HEK293 (cell line): ENCODE results near the gene GNAQ.

Experiments
- CTCF ChIA-PET: fragments of 350-600 bp; formaldehyde crosslinking; extraction: SDS; loops from one replicate; lab custom pipeline; 2021; ENCODE audit warnings: antibody characterized with exemption; lab: Yijun Ruan, JAX
- POLR2A ChIA-PET: fragments of 300-600 bp; formaldehyde crosslinking; extraction: SDS; loops from one replicate; lab custom pipeline; 2020; ENCODE audit warnings: antibody characterized with exemption, inconsistent platforms; lab: Yijun Ruan, JAX
- H3K27ac ChIP-seq: fragments of 200-500 bp; sonication (Bioruptor generic); 2 replicates; pipeline ENCODE4 v1.5.1; 2014; ENCODE audit warnings: low read depth, low read length, control low read depth, inconsistent platforms; ENCODE audit errors: extremely low read depth
- H3K36me3 ChIP-seq, 2 experiments: fragments of 200-500 bp in 1 of 2; sonication (Bioruptor generic) in 1 of 2; 1 replicate in 1 of 2; 2 replicates in 1 of 2; pipeline ENCODE4 v1.5.1; 2014 to 2017; ENCODE audit warnings: inconsistent platforms in 2 of 2, low read length in 2 of 2; ENCODE audit not compliant: control insufficient read depth in 2 of 2, insufficient read depth in 1 of 2
- H3K4me1 ChIP-seq: fragments of 200-500 bp; sonication (Bioruptor generic); 2 replicates; pipeline ENCODE4 v1.5.1; 2014; ENCODE audit warnings: mild to moderate bottlenecking, low read length, inconsistent platforms; ENCODE audit not compliant: control insufficient read depth, insufficient read depth
- H3K4me3 ChIP-seq: 2 replicates; pipeline ENCODE4 v1.5.1; 2011; ENCODE audit warnings: low read depth, mild to moderate bottlenecking, control low read depth, low read length, moderate library complexity
- H3K9me3 ChIP-seq: fragments of 200-500 bp; sonication (Bioruptor generic); 2 replicates; pipeline ENCODE4 v1.5.1; 2014; ENCODE audit warnings: low read depth, low read length, inconsistent platforms; ENCODE audit not compliant: control insufficient read depth, insufficient read depth
- FEZF1 ChIP-seq: fragments of 450-650 bp; formaldehyde crosslinking; IDR thresholded peaks from 2 replicates; pipeline ENCODE4 v1.5.1; 2016; ENCODE audit warnings: missing biosample characterization, missing genetic modification characterization
- MYNN ChIP-seq: fragments of 450-650 bp; formaldehyde crosslinking; IDR thresholded peaks from 2 replicates; pipeline ENCODE4 v1.5.1; 2016; ENCODE audit warnings: missing biosample characterization, missing genetic modification characterization, borderline replicate concordance
- SETDB1 ChIP-seq: IDR thresholded peaks from one replicate; pipeline ENCODE4 v1.6.1; 2017; ENCODE audit warnings: mild to moderate bottlenecking, low read length, moderate library complexity, mixed read lengths; ENCODE audit not compliant: insufficient read length
- SP7 ChIP-seq: fragments of 450-650 bp; formaldehyde crosslinking; IDR thresholded peaks from 2 replicates; pipeline ENCODE4 v1.5.1; 2016; ENCODE audit warnings: missing biosample characterization, missing genetic modification characterization
- TRIM28 ChIP-seq: IDR thresholded peaks from 2 replicates; pipeline ENCODE4 v1.6.1; 2011; ENCODE audit warnings: low read length, control low read depth, borderline replicate concordance
- YY2 ChIP-seq: fragments of 450-650 bp; formaldehyde crosslinking; IDR thresholded peaks from 2 replicates; pipeline ENCODE4 v1.5.1; 2016; ENCODE audit warnings: missing biosample characterization, missing genetic modification characterization
- ZBTB20 ChIP-seq: fragments of 450-650 bp; formaldehyde crosslinking; IDR thresholded peaks from 2 replicates; pipeline ENCODE4 v1.5.1; 2016; ENCODE audit warnings: missing biosample characterization, missing genetic modification characterization
- ZEB2 ChIP-seq: fragments of 450-650 bp; formaldehyde crosslinking; IDR thresholded peaks from 2 replicates; pipeline ENCODE4 v1.5.1; 2016; ENCODE audit warnings: missing biosample characterization, missing genetic modification characterization
- ZFHX2 ChIP-seq: fragments of 450-650 bp; formaldehyde crosslinking; conservative IDR thresholded peaks from 2 replicates; pipeline ENCODE4 v1.5.1; 2016; ENCODE audit warnings: missing biosample characterization, missing genetic modification characterization
- ZFP69B ChIP-seq: fragments of 450-650 bp; formaldehyde crosslinking; IDR thresholded peaks from 2 replicates; pipeline ENCODE4 v1.5.1; 2016; ENCODE audit warnings: missing biosample characterization, missing genetic modification characterization
- ZNF132 ChIP-seq: fragments of 450-650 bp; formaldehyde crosslinking; IDR thresholded peaks from 2 replicates; pipeline ENCODE4 v1.5.1; 2017; ENCODE audit warnings: missing biosample characterization, missing genetic modification characterization, borderline replicate concordance
- ZNF140 ChIP-seq: fragments of 450-650 bp; formaldehyde crosslinking; IDR thresholded peaks from 2 replicates; pipeline ENCODE4 v1.5.1; 2016; ENCODE audit warnings: missing biosample characterization, missing genetic modification characterization
- ZNF280D ChIP-seq: fragments of 450-650 bp; formaldehyde crosslinking; IDR thresholded peaks from 2 replicates; pipeline ENCODE4 v1.5.1; 2016; ENCODE audit warnings: missing biosample characterization, missing genetic modification characterization
- ZNF292 ChIP-seq: fragments of 450-650 bp; formaldehyde crosslinking; IDR thresholded peaks from 2 replicates; pipeline ENCODE4 v1.5.1; 2016; ENCODE audit warnings: low read depth, missing biosample characterization, missing genetic modification characterization, borderline replicate concordance
- ZNF341 ChIP-seq: fragments of 450-650 bp; formaldehyde crosslinking; IDR thresholded peaks from 2 replicates; pipeline ENCODE4; 2016; ENCODE audit warnings: low read depth, missing biosample characterization, missing genetic modification characterization
- ZNF404 ChIP-seq: fragments of 450-650 bp; formaldehyde crosslinking; IDR thresholded peaks from 2 replicates; pipeline ENCODE4 v1.5.1; 2017; ENCODE audit warnings: missing biosample characterization, missing genetic modification characterization
- ZNF433 ChIP-seq: fragments of 450-650 bp; formaldehyde crosslinking; IDR thresholded peaks from 2 replicates; pipeline ENCODE4 v1.5.1; 2016; ENCODE audit warnings: missing biosample characterization, missing genetic modification characterization, low read depth
- ZNF560 ChIP-seq: fragments of 450-650 bp; formaldehyde crosslinking; IDR thresholded peaks from 2 replicates; pipeline ENCODE4 v1.5.1; 2017; ENCODE audit warnings: missing biosample characterization, missing genetic modification characterization, borderline replicate concordance
- ZNF610 ChIP-seq: fragments of 450-650 bp; formaldehyde crosslinking; IDR thresholded peaks from 2 replicates; pipeline ENCODE4 v1.5.1; 2016; ENCODE audit warnings: missing biosample characterization, missing genetic modification characterization, borderline replicate concordance
- ZNF623 ChIP-seq: fragments of 450-650 bp; formaldehyde crosslinking; IDR thresholded peaks from 2 replicates; pipeline ENCODE4 v1.5.1; 2016; ENCODE audit warnings: missing biosample characterization, missing genetic modification characterization
- ZNF654 ChIP-seq: fragments of 450-650 bp; formaldehyde crosslinking; IDR thresholded peaks from 2 replicates; pipeline ENCODE4 v1.5.1; 2016; ENCODE audit warnings: low read depth, missing biosample characterization, missing genetic modification characterization
- ZNF777 ChIP-seq: fragments of 450-650 bp; formaldehyde crosslinking; IDR thresholded peaks from 2 replicates; pipeline ENCODE4 v1.5.1; 2017; ENCODE audit warnings: missing biosample characterization, missing genetic modification characterization, borderline replicate concordance
- ZSCAN18 ChIP-seq: fragments of 450-650 bp; formaldehyde crosslinking; IDR thresholded peaks from 2 replicates; pipeline ENCODE4 v1.5.1; 2016; ENCODE audit warnings: missing biosample characterization, missing genetic modification characterization
- TF ChIP-seq, protein P1 (sequence below): fragments of 450-650 bp; formaldehyde crosslinking; IDR thresholded peaks from 2 replicates; pipeline ENCODE4 v1.5.1; 2016; ENCODE audit warnings: missing biosample characterization, missing genetic modification characterization
- TF ChIP-seq, protein P2 (sequence below): fragments of 450-650 bp; formaldehyde crosslinking; IDR thresholded peaks from 2 replicates; pipeline ENCODE4 v1.5.1; 2016; ENCODE audit warnings: missing biosample characterization, missing genetic modification characterization

Gene GNAQ

DNA sequence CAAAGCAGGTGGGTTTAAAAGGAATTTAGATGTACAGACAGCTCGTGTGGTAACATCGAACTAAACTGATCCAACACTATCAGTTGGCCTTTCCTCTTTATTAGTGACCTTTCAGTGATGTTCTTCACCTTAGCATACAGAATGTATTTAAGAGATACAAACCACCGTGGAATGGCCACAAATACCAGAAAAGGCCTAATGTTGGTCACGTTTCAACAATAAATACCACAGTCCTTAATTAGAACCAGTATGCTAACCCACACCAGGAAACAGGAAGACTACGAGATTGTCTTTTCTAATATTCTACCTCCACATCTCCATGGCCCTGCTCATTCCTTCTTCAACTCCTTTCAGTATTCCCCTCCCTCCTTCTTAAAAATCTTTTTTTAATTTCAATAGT is 40.4 kb downstream of the GNAQ start:
- TF ChIP-seq ZNF292 (tag by site-specific recombination): no peak
- no peak for TF ChIP-seq MYNN (tag by site-specific recombination)
- no peak for TF ChIP-seq SETDB1
- no peak for TF ChIP-seq YY2 (tag by site-specific recombination)
- TF ChIP-seq ZNF623 (tag by site-specific recombination): no peak
- no peak for TF ChIP-seq ZNF404 (tag by site-specific recombination)
- TF ChIP-seq ZNF280D (tag by site-specific recombination): no peak
- TF ChIP-seq, protein P1, sequence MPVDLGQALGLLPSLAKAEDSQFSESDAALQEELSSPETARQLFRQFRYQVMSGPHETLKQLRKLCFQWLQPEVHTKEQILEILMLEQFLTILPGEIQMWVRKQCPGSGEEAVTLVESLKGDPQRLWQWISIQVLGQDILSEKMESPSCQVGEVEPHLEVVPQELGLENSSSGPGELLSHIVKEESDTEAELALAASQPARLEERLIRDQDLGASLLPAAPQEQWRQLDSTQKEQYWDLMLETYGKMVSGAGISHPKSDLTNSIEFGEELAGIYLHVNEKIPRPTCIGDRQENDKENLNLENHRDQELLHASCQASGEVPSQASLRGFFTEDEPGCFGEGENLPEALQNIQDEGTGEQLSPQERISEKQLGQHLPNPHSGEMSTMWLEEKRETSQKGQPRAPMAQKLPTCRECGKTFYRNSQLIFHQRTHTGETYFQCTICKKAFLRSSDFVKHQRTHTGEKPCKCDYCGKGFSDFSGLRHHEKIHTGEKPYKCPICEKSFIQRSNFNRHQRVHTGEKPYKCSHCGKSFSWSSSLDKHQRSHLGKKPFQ (tag by site-specific recombination): no peak
- no peak for TF ChIP-seq ZEB2 (tag by site-specific recombination)
- no peak for TF ChIP-seq ZBTB20 (tag by site-specific recombination)
- TF ChIP-seq TRIM28: no peak
- TF ChIP-seq ZNF140 (tag by site-specific recombination): no peak
- TF ChIP-seq ZNF132 (tag by site-specific recombination): no peak
- TF ChIP-seq SP7 (tag by site-specific recombination): no peak
- TF ChIP-seq ZFP69B (tag by site-specific recombination): no peak
- TF ChIP-seq, all 188 proteins: peak for 0
- no peak overlapping the region for H3K27ac ChIP-seq
- CTCF ChIA-PET: interaction anchor here (0.9 kb wide), 1 partner anchor 15 kb away, joined by 3 read pairs; no protein-coding TSS in a partner anchor
- H3K36me3 ChIP-seq: peaks cover 0 to 3% of the 10 kb centered on the region in 2 experiments; a peak in 1 of 3 replicates
- H3K4me1 ChIP-seq: peaks cover 3% of the 10 kb centered on the region; the same call in 1 of the 2 replicates
- no peaks in the 10 kb centered on the region for H3K9me3 ChIP-seq
- H3K4me3 ChIP-seq: no peak overlapping the region
- POLR2A ChIA-PET: no interaction called here

DNA sequence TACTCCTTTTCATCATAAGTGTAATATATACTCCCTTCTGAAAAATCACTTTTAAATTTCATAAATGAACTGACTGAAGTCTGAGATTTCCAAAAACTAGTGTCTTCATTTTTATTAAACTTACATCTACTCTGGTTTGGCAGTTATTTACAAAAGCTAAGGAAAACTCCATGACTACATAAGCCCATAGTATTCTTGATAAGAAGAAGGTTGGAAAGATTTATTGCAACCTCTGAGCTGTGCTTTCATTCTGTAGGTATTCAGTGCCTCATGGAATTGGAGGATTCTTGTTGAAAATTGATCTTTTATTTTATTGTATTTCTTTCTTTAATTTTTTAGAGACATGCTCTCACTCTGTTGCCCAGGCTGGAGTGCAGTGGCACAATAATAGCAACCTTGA is 41.7 kb downstream of the GNAQ start:
- ChIA-PET CTCF (interaction anchor here (0.6 to 1.5 kb wide), 2 partner anchors 13 to 823 kb away, joined by 3 to 4 read pairs; no protein-coding TSS in a partner anchor), POLR2A (no interaction called here)
- no peak for TF ChIP-seq ZNF433 (tag by site-specific recombination)
- no peak overlapping the region for H3K4me3 ChIP-seq
- H3K36me3 ChIP-seq: peaks cover 0 to 3% of the 10 kb centered on the region in 2 experiments; a peak in 1 of 3 replicates
- H3K4me1 ChIP-seq: peaks cover 3% of the 10 kb centered on the region; the same call in 1 of the 2 replicates
- H3K9me3 ChIP-seq: no peaks in the 10 kb centered on the region
- H3K27ac ChIP-seq: no peak overlapping the region

DNA sequence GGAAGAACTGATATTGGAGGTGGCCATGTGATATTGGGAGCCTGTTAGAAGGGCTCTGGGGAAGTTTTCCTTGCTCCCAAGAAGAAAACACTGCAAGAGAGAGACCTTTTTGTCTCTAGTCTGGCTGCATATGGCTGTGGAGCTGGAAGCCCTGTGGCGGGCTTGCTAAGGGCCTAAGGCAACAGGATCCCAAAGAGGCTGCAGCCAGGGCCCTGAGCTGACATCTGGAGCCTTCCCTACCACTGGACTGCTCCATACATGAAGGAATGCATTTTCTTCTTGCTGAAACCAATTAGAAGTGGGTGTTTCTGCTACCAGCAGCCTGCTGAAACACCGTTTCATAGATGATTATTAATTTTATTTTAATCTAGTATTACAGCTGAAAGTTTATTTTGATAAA is 42.2 kb downstream of the GNAQ start:
- POLR2A ChIA-PET: no interaction called here
- peaks cover 0 to 3% of the 10 kb centered on the region in 2 experiments; a peak in 1 of 3 replicates for H3K36me3 ChIP-seq
- no peak overlapping the region for H3K27ac ChIP-seq
- no peaks in the 10 kb centered on the region for H3K9me3 ChIP-seq
- CTCF ChIA-PET: interaction anchor here (0.6 to 1.5 kb wide), 2 partner anchors 12 to 824 kb away, joined by 3 to 4 read pairs; no protein-coding TSS in a partner anchor
- TF ChIP-seq ZNF654 (tag by site-specific recombination): no peak
- TF ChIP-seq, protein P2, sequence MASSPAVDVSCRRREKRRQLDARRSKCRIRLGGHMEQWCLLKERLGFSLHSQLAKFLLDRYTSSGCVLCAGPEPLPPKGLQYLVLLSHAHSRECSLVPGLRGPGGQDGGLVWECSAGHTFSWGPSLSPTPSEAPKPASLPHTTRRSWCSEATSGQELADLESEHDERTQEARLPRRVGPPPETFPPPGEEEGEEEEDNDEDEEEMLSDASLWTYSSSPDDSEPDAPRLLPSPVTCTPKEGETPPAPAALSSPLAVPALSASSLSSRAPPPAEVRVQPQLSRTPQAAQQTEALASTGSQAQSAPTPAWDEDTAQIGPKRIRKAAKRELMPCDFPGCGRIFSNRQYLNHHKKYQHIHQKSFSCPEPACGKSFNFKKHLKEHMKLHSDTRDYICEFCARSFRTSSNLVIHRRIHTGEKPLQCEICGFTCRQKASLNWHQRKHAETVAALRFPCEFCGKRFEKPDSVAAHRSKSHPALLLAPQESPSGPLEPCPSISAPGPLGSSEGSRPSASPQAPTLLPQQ (tag by site-specific recombination): no peak
- TF ChIP-seq ZNF292 (tag by site-specific recombination): no peak
- no peak for TF ChIP-seq ZNF404 (tag by site-specific recombination)
- TF ChIP-seq ZSCAN18 (tag by site-specific recombination): no peak
- no peak for TF ChIP-seq ZNF777 (tag by site-specific recombination)
- TF ChIP-seq ZNF610 (tag by site-specific recombination): no peak
- TF ChIP-seq ZFHX2 (tag by site-specific recombination): no peak
- TF ChIP-seq ZNF560 (tag by site-specific recombination): no peak
- no peak for TF ChIP-seq FEZF1 (tag by site-specific recombination)
- no peak for TF ChIP-seq ZNF341 (tag by site-specific recombination)
- H3K4me3 ChIP-seq: no peak overlapping the region
- H3K4me1 ChIP-seq: peaks cover 3% of the 10 kb centered on the region; the same call in 1 of the 2 replicates
